T-cell (primary cell): ENCODE measurements around the gene TNFSF8. TPM values are rescaled to one million over a fixed set of nuclear protein-coding genes. Genes with fewer than 3 reads are reported as not detected.

Experiments
- ATAC-seq, 4 experiments: fragments of 200-7000 bp in 3 of 4; fragments of 150-1000 bp in 1 of 4; cut with Tn5 transposase; replicated peaks in 1 of 4; 1 replicate in 3 of 4; 2 replicates in 1 of 4; pipeline ENCODE4 v1.10.0; 2021; ENCODE audit warnings: moderate library complexity in 3 of 4, mild to moderate bottlenecking in 2 of 4, moderate number of reproducible peaks in 1 of 4
- CTCF ChIA-PET, 2 donors: fragments of 300-600 bp; sonication (Branson Sonifier 250); formaldehyde crosslinking; loops; one replicate each; lab custom pipeline; 2022; ENCODE audit warnings: antibody characterized with exemption in 2 of 2; lab: Charles Lee
- POLR2A ChIA-PET, 2 donors: fragments of 300-600 bp; sonication (Branson Sonifier 250); formaldehyde crosslinking; loops; one replicate each; lab custom pipeline; 2022; ENCODE audit warnings: antibody characterized with exemption in 2 of 2; lab: Charles Lee
- DNase-seq, 35 experiments: peaks; one replicate each; pipeline versions ENCODE4 v3.0.0 to v3.0.0-alpha.2; 2013 to 2023
- H3K27ac ChIP-seq: one replicate; pipeline ENCODE4 v1.5.1; 2013; ENCODE audit warnings: low read length
- H3K27me3 ChIP-seq, 2 experiments: replicated peaks in 1 of 2; 1 replicate in 1 of 2; 2 replicates in 1 of 2; pipeline versions ENCODE4 v1.6.1 to v1.7.0; 2013; ENCODE audit warnings: low read length in 1 of 2, mixed read lengths in 1 of 2; ENCODE audit not compliant: control insufficient read depth in 2 of 2, insufficient read depth in 2 of 2; ENCODE audit errors: extremely low read depth in 1 of 2
- H3K36me3 ChIP-seq, 2 donors: 1 replicate in 1 of 2; 2 replicates in 1 of 2; pipeline versions ENCODE4 v1.6.1 to v1.7.0; 2013; ENCODE audit warnings: low read length in 1 of 2; ENCODE audit not compliant: control insufficient read depth in 2 of 2, insufficient read depth in 1 of 2; ENCODE audit errors: extremely low read depth in 1 of 2
- H3K4me1 ChIP-seq, 2 experiments: 1 replicate in 1 of 2; 2 replicates in 1 of 2; pipeline versions ENCODE4 v1.6.1 to v1.7.0; 2013; ENCODE audit warnings: low read length in 2 of 2, mixed read lengths in 1 of 2; ENCODE audit not compliant: insufficient read depth in 2 of 2, control insufficient read depth in 1 of 2; ENCODE audit errors: extremely low read depth in 1 of 2
- H3K4me3 ChIP-seq, 2 donors: 1 replicate in 1 of 2; 2 replicates in 1 of 2; pipeline versions ENCODE4 v1.5.1 to v1.7.0; 2013; ENCODE audit warnings: mild to moderate bottlenecking in 2 of 2, low read length in 1 of 2, moderate library complexity in 1 of 2; ENCODE audit not compliant: control insufficient read depth in 1 of 2; ENCODE audit errors: extremely low read depth in 1 of 2
- H3K9me3 ChIP-seq: 2 replicates; pipeline ENCODE4 v1.7.0; 2013
- H3K27ac Mint-ChIP-seq, 2 donors: one replicate each; pipeline ENCODE4 v1.8.0; 2020 to 2021; ENCODE audit warnings: mild to moderate bottlenecking in 2 of 2, mixed read lengths in 2 of 2
- H3K27me3 Mint-ChIP-seq, 2 donors: one replicate each; pipeline ENCODE4 v1.8.0; 2021 to 2022; ENCODE audit warnings: mixed read lengths in 2 of 2
- H3K36me3 Mint-ChIP-seq: one replicate; pipeline ENCODE4 v1.8.0; 2021; ENCODE audit warnings: mixed read lengths
- H3K4me1 Mint-ChIP-seq, 3 donors: one replicate each; pipeline ENCODE4 v1.8.0; 2020 to 2022; ENCODE audit warnings: mixed read lengths in 3 of 3, mild to moderate bottlenecking in 1 of 3
- H3K4me3 Mint-ChIP-seq, 3 donors: one replicate each; pipeline ENCODE4 v1.8.0; 2020 to 2022; ENCODE audit warnings: mild to moderate bottlenecking in 3 of 3, mixed read lengths in 3 of 3, moderate library complexity in 3 of 3
- H3K9me3 Mint-ChIP-seq, 3 donors: one replicate each; pipeline ENCODE4 v1.8.0; 2020 to 2022; ENCODE audit warnings: mixed read lengths in 3 of 3
- WGBS: methylation state at CpG from one replicate; pipeline ENCODE4 v1.1.5; 2013; ENCODE audit warnings: missing lambda C conversion rate; ENCODE audit not compliant: insufficient coverage; 5-methylcytosine and 5-hydroxymethylcytosine counted together
- total RNA-seq, 35 experiments: library from RNA in 6 of 35; stranded (reverse) in 6 of 35; fragments of 120-200 nt in 1 of 35; gene quantifications; one replicate each; pipeline versions ENCODE4 v1.2.1 to v1.2.4 and lab custom pipeline; 2013 to 2026

The TNFSF8 gene
- total RNA-seq, 5 donors from 2014 or later (not counting 1 experiment from before 2014, with no cell fraction given): 42.9 to 102 (median 63.4) TPM

- POLR2A ChIA-PET: interaction anchor here in 1 of 2 donors (0.6 kb wide), 1 partner anchor 61 kb away, joined by 3 read pairs; the partner anchor contains the start of gene TNFSF8
- WGBS: no CpG with 5 or more reads among the region's 3 CpGs
- Histone ChIP-seq H3K9me3 (no peaks in the 10 kb centered on the region), H3K4me3 (peak overlapping the region in 1 of 2 donors; percentile 17), H3K4me1 (peaks cover 6 to 16% of the 10 kb centered on the region in 2 experiments), H3K27me3 (no peaks in the 10 kb centered on the region), H3K27ac (peak overlapping the region; percentile 53), H3K36me3 (no peaks in the 10 kb centered on the region)
- ATAC-seq (peak in 3 of 4 experiments; percentile 45 to 90 (median 75)), DNase-seq (peak in 25 of 35 experiments; percentile 0 to 62 (median 22))
- H3K27me3 Mint-ChIP-seq: no peaks in the 10 kb centered on the region
- peak overlapping the region in 2 of 3 donors; percentile 9 to 56 for H3K4me3 Mint-ChIP-seq
- H3K4me1 Mint-ChIP-seq: peaks cover 25 to 37% (median 29%) of the 10 kb centered on the region in 3 donors
- H3K27ac Mint-ChIP-seq: peak overlapping the region; percentile 82 to 86
- H3K36me3 Mint-ChIP-seq: peaks cover 33% of the 10 kb centered on the region
- H3K9me3 Mint-ChIP-seq: peaks cover 17 to 40% (median 19%) of the 10 kb centered on the region in 3 donors
- CTCF ChIA-PET: interaction anchor here in 1 of 2 donors (0.6 kb wide), 1 partner anchor 49 kb away, joined by 3 read pairs; no protein-coding TSS in a partner anchor
Measured at GRCh38 chr9:114869845-114870244, 60.5 kb downstream of the TNFSF8 start.

GRCh38 chr9:114869378-114869777 lies 61.0 kb downstream of the TNFSF8 start:
- Histone ChIP-seq H3K9me3 (no peaks in the 10 kb centered on the region), H3K4me3 (peak overlapping the region in 1 of 2 donors; percentile 17), H3K27ac (peak overlapping the region; percentile 53), H3K27me3 (no peaks in the 10 kb centered on the region), H3K4me1 (peaks cover 6 to 16% of the 10 kb centered on the region in 2 experiments), H3K36me3 (no peaks in the 10 kb centered on the region)
- ChIA-PET POLR2A (interaction anchor here in 1 of 2 donors (0.6 kb wide), 1 partner anchor 61 kb away, joined by 3 read pairs; the partner anchor contains the start of gene TNFSF8), CTCF (interaction anchor here in 1 of 2 donors (0.6 kb wide), 1 partner anchor 48 kb away, joined by 3 read pairs; no protein-coding TSS in a partner anchor)
- Mint-ChIP-seq H3K9me3 (peaks cover 14 to 35% (median 17%) of the 10 kb centered on the region in 3 donors), H3K27me3 (no peaks in the 10 kb centered on the region), H3K4me3 (peak overlapping the region; percentile 28 to 56 (median 45)), H3K36me3 (peaks cover 33% of the 10 kb centered on the region), H3K4me1 (peaks cover 25 to 40% (median 29%) of the 10 kb centered on the region in 3 donors), H3K27ac (peak overlapping the region; percentile 82 to 86)
- no CpG with 5 or more reads among the region's 5 CpGs for WGBS
- ATAC-seq (no peak), DNase-seq (no peak)

DNA sequence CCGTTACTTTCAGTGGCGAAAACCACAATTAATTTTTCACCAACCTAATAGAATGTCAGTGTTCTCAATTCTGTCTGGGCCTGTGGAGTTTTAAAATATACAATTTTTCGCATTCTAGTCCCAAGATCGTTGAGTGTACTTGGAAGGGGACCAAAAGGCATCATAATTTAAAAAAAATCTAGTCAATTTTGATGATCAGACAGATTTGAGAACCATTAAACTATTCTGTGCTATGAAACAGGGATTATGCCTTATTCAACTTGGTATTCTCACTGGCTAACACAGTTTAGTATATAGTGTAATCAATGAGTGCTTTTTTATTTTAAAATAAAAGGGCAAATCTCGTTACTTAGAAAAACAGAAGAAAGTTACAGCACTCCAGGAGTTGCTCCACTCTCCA lies 63.1 kb downstream of the TNFSF8 start:
- no peak overlapping the region for H3K27ac Mint-ChIP-seq
- no peaks in the 10 kb centered on the region for H3K27me3 Mint-ChIP-seq
- Histone ChIP-seq H3K4me1 (peaks cover 6 to 16% of the 10 kb centered on the region in 2 experiments), H3K36me3 (no peaks in the 10 kb centered on the region), H3K27me3 (no peaks in the 10 kb centered on the region), H3K4me3 (no peak overlapping the region), H3K27ac (no peak overlapping the region), H3K9me3 (no peaks in the 10 kb centered on the region)
- H3K9me3 Mint-ChIP-seq: peaks cover 6 to 15% (median 10%) of the 10 kb centered on the region in 3 donors
- ATAC-seq (no peak), DNase-seq (no peak)
- H3K4me1 Mint-ChIP-seq: peaks cover 28 to 38% (median 31%) of the 10 kb centered on the region in 3 donors
- H3K36me3 Mint-ChIP-seq: peaks cover 21% of the 10 kb centered on the region
- ChIA-PET POLR2A (no interaction called here), CTCF (interaction anchor here (0.6 kb wide), 2 partner anchors 61 to 274 kb away, joined by 3 read pairs; no protein-coding TSS in a partner anchor)
- no peak overlapping the region for H3K4me3 Mint-ChIP-seq
- 83% methylated on average over 3 of the region's 5 CpGs for WGBS

DNA sequence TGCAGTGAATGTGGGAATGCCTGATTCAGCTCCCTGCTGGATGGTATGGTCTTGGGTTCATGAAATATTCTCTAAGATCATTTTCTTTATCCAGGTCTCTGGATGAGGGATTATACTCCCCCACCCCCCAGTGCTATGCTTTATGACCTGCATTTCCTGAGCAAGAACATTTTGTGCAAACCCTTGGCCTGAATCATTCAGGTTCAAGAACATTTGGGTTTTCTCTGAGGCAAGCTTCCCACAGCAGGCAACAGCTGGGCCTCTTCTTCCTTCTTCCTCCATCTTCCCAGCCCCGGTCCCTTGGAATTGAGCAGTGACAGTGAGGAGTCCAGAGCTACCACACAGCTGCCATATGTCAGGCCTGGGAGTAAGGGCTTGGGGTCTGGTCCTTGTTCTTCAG lies 65.9 kb downstream of the TNFSF8 start:
- ChIA-PET POLR2A (interaction anchor here in 1 of 2 donors (0.5 kb wide), 1 partner anchor 144 kb away, joined by 3 read pairs; no protein-coding TSS in a partner anchor), CTCF (interaction anchor here in 1 of 2 donors (0.6 kb wide), 1 partner anchor 106 kb away, joined by 7 read pairs; no protein-coding TSS in a partner anchor)
- Histone ChIP-seq H3K27ac (no peak overlapping the region), H3K9me3 (no peaks in the 10 kb centered on the region), H3K27me3 (no peaks in the 10 kb centered on the region), H3K36me3 (no peaks in the 10 kb centered on the region), H3K4me1 (peaks cover 3 to 4% of the 10 kb centered on the region in 2 experiments), H3K4me3 (no peak overlapping the region)
- H3K4me3 Mint-ChIP-seq: no peak overlapping the region
- WGBS: no CpG with 5 or more reads among the region's 1 CpG
- no peaks in the 10 kb centered on the region for H3K27me3 Mint-ChIP-seq
- ATAC-seq: no peak
- H3K4me1 Mint-ChIP-seq: peaks cover 10 to 18% (median 14%) of the 10 kb centered on the region in 3 donors
- peaks cover 7% of the 10 kb centered on the region for H3K36me3 Mint-ChIP-seq
- H3K9me3 Mint-ChIP-seq: peaks cover 0 to 3% (median 3%) of the 10 kb centered on the region in 3 donors
- no peak overlapping the region for H3K27ac Mint-ChIP-seq
- no peak for DNase-seq

GRCh38 chr9:114861922-114862605 lies 68.3 kb downstream of the TNFSF8 start:
- Histone ChIP-seq H3K36me3 (no peaks in the 10 kb centered on the region), H3K27ac (no peak overlapping the region), H3K4me1 (no peaks in the 10 kb centered on the region), H3K9me3 (no peaks in the 10 kb centered on the region), H3K4me3 (no peak overlapping the region), H3K27me3 (no peaks in the 10 kb centered on the region)
- 100% methylated on average over 5 of the region's 11 CpGs for WGBS
- H3K27me3 Mint-ChIP-seq: no peaks in the 10 kb centered on the region
- H3K4me1 Mint-ChIP-seq: peaks cover 3 to 7% (median 4%) of the 10 kb centered on the region in 3 donors
- H3K36me3 Mint-ChIP-seq: no peaks in the 10 kb centered on the region
- no peak overlapping the region for H3K4me3 Mint-ChIP-seq
- no peak overlapping the region for H3K27ac Mint-ChIP-seq
- DNase-seq (no peak), ATAC-seq (no peak)
- H3K9me3 Mint-ChIP-seq: peaks cover 0 to 4% (median 0%) of the 10 kb centered on the region in 3 donors
- CTCF ChIA-PET: interaction anchor here in 1 of 2 donors (0.6 kb wide), 1 partner anchor 31 kb away, joined by 3 read pairs; no protein-coding TSS in a partner anchor
- POLR2A ChIA-PET: interaction anchor here in 1 of 2 donors (0.6 kb wide), 1 partner anchor 181 kb away, joined by 5 read pairs; no protein-coding TSS in a partner anchor

- H3K27ac Mint-ChIP-seq: no peak overlapping the region
- 100% methylated on average over 1 of the region's 5 CpGs for WGBS
Measured at GRCh38 chr9:114861273-114861672, 69.1 kb downstream of the TNFSF8 start.

More at GRCh38 chr9:114861273-114861672, 69.1 kb downstream of the TNFSF8 start:
- Mint-ChIP-seq H3K9me3 (peaks cover 0 to 4% (median 0%) of the 10 kb centered on the region in 3 donors), H3K4me1 (peaks cover 3 to 7% (median 4%) of the 10 kb centered on the region in 3 donors), H3K27me3 (no peaks in the 10 kb centered on the region), H3K4me3 (no peak overlapping the region), H3K36me3 (no peaks in the 10 kb centered on the region)
- CTCF ChIA-PET: no interaction called here
- ATAC-seq (no peak), DNase-seq (no peak)
- no peaks in the 10 kb centered on the region for H3K9me3 ChIP-seq
- no peak overlapping the region for H3K4me3 ChIP-seq
- no peak overlapping the region for H3K27ac ChIP-seq
- POLR2A ChIA-PET: interaction anchor here in 1 of 2 donors (0.6 kb wide), 1 partner anchor 110 kb away, joined by 3 read pairs; no protein-coding TSS in a partner anchor
- H3K27me3 ChIP-seq: no peaks in the 10 kb centered on the region
- H3K36me3 ChIP-seq: no peaks in the 10 kb centered on the region
- H3K4me1 ChIP-seq: no peaks in the 10 kb centered on the region
